GM19467 (cell line): ENCODE results near the gene SNX1.
"Not testable (repeated sequence)": the region's sequence is repeated elsewhere in the genome, so short reads cannot be mapped to it uniquely, and the experiment has no call there.

Source experiments
- ATAC-seq: cut with Tn5 transposase; IDR thresholded peaks from one replicate; pipeline ENCODE4 v1.9.1; 2021; ENCODE audit warnings: mild to moderate bottlenecking, moderate library complexity; ENCODE audit not compliant: unreplicated experiment

The SNX1 gene

GRCh38 chr15:64112904-64113303 lies 17.1 kb downstream of the SNX1 start:
- no peak for ATAC-seq

- no peak for ATAC-seq
Measured at GRCh38 chr15:64117759-64118487, 22.1 kb downstream of the SNX1 start.

- ATAC-seq = not testable (repeated sequence)
Measured at GRCh38 chr15:64120322-64120721, 24.5 kb downstream of the SNX1 start.

- no peak for ATAC-seq
Measured at GRCh38 chr15:64121614-64122013, 25.8 kb downstream of the SNX1 start.

GRCh38 chr15:64122444-64122843 lies 26.7 kb downstream of the SNX1 start:
- ATAC-seq = no peak

- no peak for ATAC-seq
Measured at GRCh38 chr15:64122936-64123351, 27.2 kb downstream of the SNX1 start.

GRCh38 chr15:64125978-64126377 lies 30.2 kb downstream of the SNX1 start:
- no peak for ATAC-seq

- ATAC-seq = no peak
Measured at GRCh38 chr15:64127521-64128270, 31.9 kb downstream of the SNX1 start.

GRCh38 chr15:64130159-64130558 lies 34.4 kb downstream of the SNX1 start:
- no peak for ATAC-seq

- ATAC-seq = no peak
Measured at GRCh38 chr15:64131547-64131946, 35.8 kb downstream of the SNX1 start.

- ATAC-seq = no peak
Measured at GRCh38 chr15:64132217-64132616, 36.4 kb downstream of the SNX1 start.

- ATAC-seq = no peak
Measured at GRCh38 chr15:64133623-64134344, 38.0 kb downstream of the SNX1 start.

GRCh38 chr15:64134345-64134829 lies 38.6 kb downstream of the SNX1 start:
- no peak for ATAC-seq

- ATAC-seq = no peak
Measured at GRCh38 chr15:64136347-64136746, 40.6 kb downstream of the SNX1 start.

- no peak for ATAC-seq
Measured at GRCh38 chr15:64137226-64137833, 41.5 kb downstream of the SNX1 start.

- ATAC-seq = no peak
Measured at GRCh38 chr15:64138331-64138941, 42.7 kb downstream of the SNX1 start.

GRCh38 chr15:64141798-64142512 lies 46.2 kb downstream of the SNX1 start:
- no peak for ATAC-seq

GRCh38 chr15:64143276-64143675 lies 47.5 kb downstream of the SNX1 start:
- no peak for ATAC-seq

- ATAC-seq = no peak
Measured at GRCh38 chr15:64144192-64144564, 48.4 kb downstream of the SNX1 start.
